PC-3 (cell line): Measurements from ENCODE around the gene FOXK1. TPM values are rescaled to one million over a fixed set of nuclear protein-coding genes. Genes with fewer than 3 reads are reported as not detected.

Experiments used
- ATAC-seq: fragments of 200-7000 bp; cut with Tn5 transposase; 2 replicates; pipeline ENCODE4 v1.9.1; 2020; ENCODE audit warnings: mild to moderate bottlenecking, moderate library complexity
- BruUV-seq: library from RNA; stranded (reverse); fragments of 400-500 nt; replicated peaks from 2 replicates; lab custom pipeline; 2021; lab: Mats Ljungman, UMichigan
- CTCF ChIA-PET: fragments of 300-600 bp; sonication (Branson Sonifier 250); formaldehyde crosslinking; loops from one replicate; lab custom pipeline; 2022; ENCODE audit warnings: antibody characterized with exemption; lab: Charles Lee
- POLR2A ChIA-PET: fragments of 300-600 bp; sonication (Branson Sonifier 250); formaldehyde crosslinking; loops from one replicate; lab custom pipeline; 2022; ENCODE audit warnings: antibody characterized with exemption; ENCODE audit not compliant: unreplicated experiment; lab: Charles Lee
- DNase-seq: peaks from one replicate; pipeline ENCODE4 v3.0.0-alpha.2; 2015
- H2AFZ ChIP-seq: fragments of 300-600 bp; sonication (generic); 2 replicates; pipeline ENCODE4 v1.6.0; 2016; ENCODE audit warnings: antibody characterized with exemption, low read length
- H3F3A ChIP-seq: fragments of 300-600 bp; sonication (generic); one replicate; pipeline ENCODE4 v1.6.0; 2017; ENCODE audit warnings: antibody characterized with exemption, low read length, control low read depth, mild to moderate bottlenecking; ENCODE audit not compliant: unreplicated experiment
- H3K27ac ChIP-seq: fragments of 300-600 bp; sonication (generic); 2 replicates; pipeline ENCODE4 v1.5.1; 2016; ENCODE audit warnings: mild to moderate bottlenecking, low read length
- H3K27me3 ChIP-seq: fragments of 300-600 bp; sonication (generic); 2 replicates; pipeline ENCODE4 v1.6.1; 2016; ENCODE audit warnings: low read length, mixed read lengths
- H3K36me3 ChIP-seq: fragments of 300-600 bp; sonication (generic); 2 replicates; pipeline ENCODE4 v1.6.1; 2016; ENCODE audit warnings: low read depth, mixed run types, low read length, mixed read lengths
- H3K4me1 ChIP-seq: fragments of 300-600 bp; sonication (generic); 2 replicates; pipeline ENCODE4 v1.5.1; 2016; ENCODE audit warnings: low read length; ENCODE audit not compliant: insufficient read depth
- H3K4me2 ChIP-seq: fragments of 300-600 bp; sonication (generic); 2 replicates; pipeline ENCODE4 v1.6.0; 2016; ENCODE audit warnings: low read length
- H3K4me3 ChIP-seq: fragments of 300-600 bp; sonication (generic); 2 replicates; pipeline ENCODE4 v1.5.1; 2016; ENCODE audit warnings: mild to moderate bottlenecking, low read length, mixed read lengths
- H3K79me2 ChIP-seq: fragments of 300-600 bp; sonication (generic); 2 replicates; pipeline ENCODE4 v1.6.1; 2017; ENCODE audit warnings: low read length, mixed read lengths
- H3K9ac ChIP-seq: fragments of 300-600 bp; sonication (generic); 2 replicates; pipeline ENCODE4 v1.6.0; 2016; ENCODE audit warnings: mild to moderate bottlenecking, low read length
- H3K9me2 ChIP-seq: fragments of 300-600 bp; sonication (generic); replicated peaks from 2 replicates; pipeline ENCODE4 v1.6.1; 2016; ENCODE audit warnings: mixed run types, low read length, mixed read lengths
- H3K9me3 ChIP-seq: fragments of 300-600 bp; sonication (generic); 2 replicates; pipeline ENCODE4 v1.6.1; 2016; ENCODE audit warnings: low read length, mixed read lengths
- H4K20me1 ChIP-seq: fragments of 300-600 bp; sonication (generic); 2 replicates; pipeline ENCODE4 v1.6.1; 2016; ENCODE audit warnings: low read length, mixed read lengths
- CTCF ChIP-seq: fragments of 300-600 bp; sonication (generic); conservative IDR thresholded peaks from 2 replicates; pipeline ENCODE4 v1.5.1; 2017; ENCODE audit warnings: antibody characterized with exemption, low read depth, mild to moderate bottlenecking, low read length
- EZH2 ChIP-seq: fragments of 300-600 bp; sonication (generic); IDR thresholded peaks from one replicate; pipeline ENCODE4 v1.6.1; 2017; ENCODE audit warnings: antibody characterized with exemption, mild to moderate bottlenecking, low read length; ENCODE audit not compliant: unreplicated experiment
- EZH2phosphoT487 ChIP-seq: fragments of 300-600 bp; sonication (generic); IDR thresholded peaks from 2 replicates; pipeline ENCODE4 v1.6.1; 2018; ENCODE audit warnings: mild to moderate bottlenecking, antibody characterized with exemption, low read length, borderline replicate concordance
- intact Hi-C: fragments of 100-400 bp; cut with micrococcal nuclease; formaldehyde crosslinking; loops from 2 replicates; pipeline ENCODE4 v1.9.0; 2023
- total RNA-seq: library from RNA; depleted of rRNA; stranded (reverse); fragments of >200 nt; gene quantifications from 2 replicates; pipeline ENCODE4 v1.2.3, GENCODE V29; 2014

The FOXK1 gene
- total RNA-seq, 1 experiment from 2014 or later: 13.2 TPM

GRCh38 chr7:4657640-4658417 lies 24.3 kb upstream of the FOXK1 start:
- no peak overlapping the region for H3K4me2 ChIP-seq
- no peak overlapping the region for H3K27ac ChIP-seq
- 0 out of 2 replicates have a peak, but pooled peaks cover 8% of the 10 kb centered on the region for H3K4me1 ChIP-seq
- H3K27me3 ChIP-seq: no peaks in the 10 kb centered on the region
- ATAC-seq (no peak), DNase-seq (no peak)
- no peak overlapping the region for H3K4me3 ChIP-seq
- intact Hi-C loops: no loop called here
- H3K79me2 ChIP-seq: no peaks in the 10 kb centered on the region
- TF ChIP-seq CTCF (no peak), EZH2 (no peak), EZH2phosphoT487 (no peak)
- POLR2A ChIA-PET: no interaction called here
- no peaks in the 10 kb centered on the region for H3K9me3 ChIP-seq
- no peaks in the 10 kb centered on the region for H3K36me3 ChIP-seq
- H3F3A ChIP-seq: no peaks in the 10 kb centered on the region
- no peaks in the 10 kb centered on the region for H4K20me1 ChIP-seq
- no peak overlapping the region for H3K9ac ChIP-seq
- H3K9me2 ChIP-seq: no peaks in the 10 kb centered on the region
- CTCF ChIA-PET: no interaction called here
- no TSS peak for BruUV-seq
- H2AFZ ChIP-seq: no peak overlapping the region

DNA sequence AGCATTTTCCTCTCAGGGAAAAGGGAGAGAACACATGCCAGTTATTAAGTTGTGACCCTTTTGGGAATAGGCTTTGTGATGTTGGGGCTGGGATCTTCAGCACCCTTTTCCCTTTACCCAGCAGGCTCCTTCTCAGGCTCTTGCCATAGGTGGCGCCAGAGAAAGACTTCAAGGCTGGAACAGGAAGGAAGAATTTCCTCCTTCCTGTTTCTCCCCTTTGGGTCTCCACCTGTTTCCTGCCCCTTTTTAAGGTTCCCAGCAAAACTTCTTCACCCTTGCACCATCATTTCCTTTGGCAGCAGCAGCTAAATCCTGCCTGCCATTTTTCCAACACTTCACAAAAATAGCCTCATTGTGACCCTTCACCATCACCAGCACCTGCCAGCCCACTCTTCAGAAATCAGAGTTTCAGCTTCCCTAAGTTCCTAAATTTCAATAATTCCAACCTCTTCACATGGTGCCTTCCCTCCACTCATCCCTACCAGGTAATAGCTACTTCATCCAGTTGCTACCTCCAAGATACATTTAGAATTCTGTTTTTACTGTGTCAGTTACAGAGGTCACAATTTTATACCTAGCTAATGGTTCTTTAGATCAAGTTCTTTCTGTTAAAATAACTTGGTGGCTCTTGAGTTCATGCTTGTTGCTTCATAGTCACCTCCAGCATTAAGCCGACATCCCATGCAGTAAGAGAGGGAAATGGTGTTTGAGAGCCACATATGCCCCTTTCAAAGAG lies 22.4 kb upstream of the FOXK1 start:
- ChIA-PET POLR2A (no interaction called here), CTCF (no interaction called here)
- H3K27ac ChIP-seq: no peak overlapping the region
- no peaks in the 10 kb centered on the region for H3K9me3 ChIP-seq
- TF ChIP-seq EZH2phosphoT487 (no peak), EZH2 (no peak), CTCF (peak; percentile 41; the same call in 1 of the 2 replicates)
- H3K4me2 ChIP-seq: no peak overlapping the region
- H3K79me2 ChIP-seq: no peaks in the 10 kb centered on the region
- H3K36me3 ChIP-seq: no peaks in the 10 kb centered on the region
- H3K27me3 ChIP-seq: no peaks in the 10 kb centered on the region
- intact Hi-C loops: no loop called here
- DNase-seq: peak; percentile 32
- H4K20me1 ChIP-seq: no peaks in the 10 kb centered on the region
- ATAC-seq: no peak
- H3K4me1 ChIP-seq: 0 out of 2 replicates have a peak, but pooled peaks cover 8% of the 10 kb centered on the region
- no peak overlapping the region for H3K4me3 ChIP-seq
- BruUV-seq: no TSS peak
- H3F3A ChIP-seq: no peaks in the 10 kb centered on the region
- H3K9ac ChIP-seq: no peak overlapping the region
- H2AFZ ChIP-seq: no peak overlapping the region
- H3K9me2 ChIP-seq: no peaks in the 10 kb centered on the region
